IMR-90 (cell line): ENCODE measurements around the gene TBC1D32. TPM values are rescaled to one million over a fixed set of nuclear protein-coding genes. Genes with fewer than 3 reads are reported as not detected.

Source experiments
- ATAC-seq: fragments of 200-7000 bp; cut with Tn5 transposase; 2 replicates; pipeline ENCODE4 v1.9.1; 2020; ENCODE audit warnings: low read depth, mild to moderate bottlenecking, moderate library complexity
- BruUV-seq: library from RNA; stranded (reverse); fragments of 400-500 nt; replicated peaks from 2 replicates; lab custom pipeline; 2021; lab: Mats Ljungman, UMichigan
- CTCF ChIA-PET: fragments of 300-600 bp; formaldehyde crosslinking; extraction: SDS; loops from one replicate; lab custom pipeline; 2021; ENCODE audit warnings: antibody characterized with exemption; lab: Yijun Ruan, JAX
- POLR2A ChIA-PET: fragments of 300-600 bp; sonication (Branson Sonifier 250); formaldehyde crosslinking; loops from one replicate; lab custom pipeline; 2022; ENCODE audit warnings: antibody characterized with exemption; ENCODE audit not compliant: unreplicated experiment; lab: Charles Lee
- DNase-seq: peaks from one replicate; pipeline ENCODE4 v3.0.0; 2013
- H2AFZ ChIP-seq: replicated peaks from 2 replicates; pipeline ENCODE3; 2013; ENCODE audit warnings: low read length, mild to moderate bottlenecking; ENCODE audit not compliant: poor library complexity
- H2AK5ac ChIP-seq: 2 replicates; pipeline ENCODE4 v1.6.1; 2013; ENCODE audit warnings: low read depth, low read length, inconsistent platforms
- H2AK9ac ChIP-seq: replicated peaks from 2 replicates; pipeline ENCODE3; 2013; ENCODE audit warnings: mild to moderate bottlenecking, low read depth, low read length, moderate library complexity; ENCODE audit not compliant: poor library complexity
- H2BK120ac ChIP-seq: 2 replicates; pipeline ENCODE4 v1.6.1; 2013; ENCODE audit warnings: low read depth, low read length, inconsistent platforms
- H2BK15ac ChIP-seq: 3 replicates; pipeline ENCODE4 v1.6.1; 2013; ENCODE audit warnings: low read depth, low read length, inconsistent platforms
- H2BK20ac ChIP-seq: 2 replicates; pipeline ENCODE4 v1.6.1; 2013; ENCODE audit warnings: low read depth, mild to moderate bottlenecking, inconsistent platforms, low read length, moderate library complexity
- H2BK5ac ChIP-seq: 2 replicates; pipeline ENCODE4 v1.6.1; 2013; ENCODE audit warnings: mild to moderate bottlenecking, low read depth, low read length, inconsistent platforms; ENCODE audit not compliant: poor library complexity, severe bottlenecking
- H3K14ac ChIP-seq: replicated peaks from 2 replicates; pipeline ENCODE4 v1.6.1; 2013; ENCODE audit warnings: low read depth, low read length, inconsistent platforms
- H3K18ac ChIP-seq: 2 replicates; pipeline ENCODE4 v1.6.1; 2013; ENCODE audit warnings: low read depth, low read length, control low read depth
- H3K23ac ChIP-seq: 2 replicates; pipeline ENCODE4 v1.6.1; 2013; ENCODE audit warnings: low read depth, low read length, inconsistent platforms
- H3K27ac ChIP-seq: 2 replicates; pipeline ENCODE4 v1.5.1; 2013; ENCODE audit warnings: mild to moderate bottlenecking, control low read depth, low read length; ENCODE audit not compliant: insufficient read depth
- H3K27me3 ChIP-seq: 2 replicates; pipeline ENCODE4 v1.6.1; 2013; ENCODE audit warnings: low read length; ENCODE audit not compliant: control insufficient read depth, insufficient read depth
- H3K36me3 ChIP-seq: 2 replicates; pipeline ENCODE4 v1.6.1; 2013; ENCODE audit warnings: low read length, mixed read lengths; ENCODE audit not compliant: control insufficient read depth, insufficient read depth
- H3K4ac ChIP-seq: 2 replicates; pipeline ENCODE4 v1.6.1; 2013; ENCODE audit warnings: low read depth, low read length, inconsistent platforms
- H3K4me1 ChIP-seq: 2 replicates; pipeline ENCODE4 v1.6.1; 2013; ENCODE audit warnings: low read length, mixed read lengths; ENCODE audit not compliant: control insufficient read depth, insufficient read depth
- H3K4me2 ChIP-seq: 2 replicates; pipeline ENCODE4 v1.6.1; 2013; ENCODE audit warnings: low read depth, mild to moderate bottlenecking, control low read depth, low read length, moderate library complexity
- H3K4me3 ChIP-seq: 2 replicates; pipeline ENCODE4 v1.5.1; 2013; ENCODE audit warnings: low read depth, mild to moderate bottlenecking, control low read depth, low read length, moderate library complexity; ENCODE audit not compliant: insufficient read depth
- H3K56ac ChIP-seq: 2 replicates; pipeline ENCODE4 v1.6.1; 2013; ENCODE audit warnings: low read length, inconsistent platforms; ENCODE audit not compliant: insufficient read depth; ENCODE audit errors: extremely low read depth
- H3K79me1 ChIP-seq, 2 experiments: 2 replicates each; pipeline ENCODE4 v1.6.1; 2013; ENCODE audit warnings: low read length in 2 of 2, inconsistent platforms in 1 of 2, low read depth in 1 of 2
- H3K9ac ChIP-seq: 2 replicates; pipeline ENCODE4 v1.6.1; 2013; ENCODE audit warnings: low read depth, low read length, control low read depth
- H3K9me1 ChIP-seq: 2 replicates; pipeline ENCODE4 v1.6.1; 2013; ENCODE audit warnings: low read length, inconsistent platforms; ENCODE audit not compliant: insufficient read depth
- H3K9me3 ChIP-seq: 2 replicates; pipeline ENCODE4 v1.6.1; 2013; ENCODE audit warnings: low read length; ENCODE audit not compliant: control insufficient read depth, insufficient read depth
- H4K20me1 ChIP-seq: 2 replicates; pipeline ENCODE4 v1.6.1; 2013; ENCODE audit warnings: low read length, inconsistent platforms; ENCODE audit not compliant: insufficient read depth
- H4K5ac ChIP-seq: 2 replicates; pipeline ENCODE4 v1.6.1; 2013; ENCODE audit warnings: mild to moderate bottlenecking, low read depth, low read length, control low read depth
- H4K8ac ChIP-seq, 2 experiments: 2 replicates each; pipeline ENCODE4 v1.6.1; 2013; ENCODE audit warnings: low read depth in 2 of 2, low read length in 2 of 2, control low read depth in 1 of 2, inconsistent platforms in 1 of 2
- H4K91ac ChIP-seq: 2 replicates; pipeline ENCODE4 v1.6.1; 2013; ENCODE audit warnings: low read depth, low read length, inconsistent platforms; ENCODE audit not compliant: insufficient read depth
- BHLHE40 ChIP-seq: fragments of 150-350 bp; IDR thresholded peaks from 2 replicates; pipeline ENCODE4 v1.6.1; 2016; ENCODE audit warnings: mild to moderate bottlenecking, low read depth, low read length
- CEBPB ChIP-seq: IDR thresholded peaks from 2 replicates; pipeline ENCODE4 v1.6.1; 2012; ENCODE audit warnings: low read depth, low read length, improper control_type of control experiment
- CTCF ChIP-seq: conservative IDR thresholded peaks from 2 replicates; pipeline ENCODE4 v1.5.1; 2012; ENCODE audit warnings: mild to moderate bottlenecking, low read depth, low read length, improper control_type of control experiment
- FOS ChIP-seq: fragments of 150-350 bp; IDR thresholded peaks from 2 replicates; pipeline ENCODE4 v1.6.1; 2016; ENCODE audit warnings: low read depth, low read length
- MAFK ChIP-seq: IDR thresholded peaks from 2 replicates; pipeline ENCODE4 v1.6.1; 2012; ENCODE audit warnings: low read depth, low read length, improper control_type of control experiment
- MAZ ChIP-seq: IDR thresholded peaks from 2 replicates; pipeline ENCODE4 v1.6.1; 2012; ENCODE audit warnings: low read depth, mild to moderate bottlenecking, low read length, improper control_type of control experiment, moderate library complexity, borderline replicate concordance
- MXI1 ChIP-seq: IDR thresholded peaks from 2 replicates; pipeline ENCODE4 v1.6.1; 2012; ENCODE audit warnings: low read depth, mild to moderate bottlenecking, low read length, moderate library complexity, borderline replicate concordance
- POLR2A ChIP-seq: IDR thresholded peaks from 2 replicates; pipeline ENCODE4 v1.6.1; 2012; ENCODE audit warnings: mild to moderate bottlenecking, low read depth, low read length
- RCOR1 ChIP-seq: IDR thresholded peaks from 2 replicates; pipeline ENCODE4 v1.6.1; 2012; ENCODE audit warnings: mild to moderate bottlenecking, low read length, improper control_type of control experiment; ENCODE audit not compliant: insufficient replicate concordance
- RFX5 ChIP-seq: IDR thresholded peaks from 2 replicates; pipeline ENCODE4 v1.8.0; 2012; ENCODE audit warnings: low read depth, mild to moderate bottlenecking, low read length, moderate library complexity
- SMC3 ChIP-seq: fragments of 150-350 bp; IDR thresholded peaks from 2 replicates; pipeline ENCODE4 v1.6.1; 2016; ENCODE audit warnings: low read depth, mild to moderate bottlenecking, antibody characterized with exemption, low read length, moderate library complexity
- USF2 ChIP-seq: fragments of 150-350 bp; IDR thresholded peaks from 2 replicates; pipeline ENCODE4 v1.6.1; 2017; ENCODE audit warnings: mild to moderate bottlenecking, antibody characterized with exemption, low read length, low read depth
- WGBS, 2 experiments: methylation state at CpG; one replicate each; pipeline versions ENCODE4 v1.1.5 to v1.1.7; 2013; ENCODE audit warnings: missing lambda C conversion rate in 2 of 2; ENCODE audit not compliant: insufficient read length in 1 of 2; ENCODE audit errors: extremely low coverage in 2 of 2; 5-methylcytosine and 5-hydroxymethylcytosine counted together
- dilution Hi-C: fragments of 300-500 bp; cut with HindIII; formaldehyde crosslinking; loops from one replicate; pipeline ENCODE4 v1.14.3; 2018; ENCODE audit warnings: low sequenced_read_pairs; ENCODE audit not compliant: unreplicated experiment
- in situ Hi-C: fragments of 300-500 bp; cut with MboI; formaldehyde crosslinking; loops from 3 replicates; pipeline ENCODE4 v1.14.3; 2019; ENCODE audit warnings: low sequenced_read_pairs, inconsistent platforms, mixed read lengths
- intact Hi-C: fragments of 100-400 bp; cut with micrococcal nuclease; formaldehyde crosslinking; loops from 2 replicates; pipeline ENCODE4 v1.10.0; 2022
- polyA plus RNA-seq, 3 experiments: library from polyadenylated mRNA; depleted of rRNA; stranded (reverse); fragments of >200 nt; gene quantifications; 2 replicates each; pipeline ENCODE4 v1.2.3, GENCODE V29; 2012; ENCODE audit warnings: low replicate concordance in 1 of 3
- total RNA-seq: library from RNA; depleted of rRNA; stranded (reverse); fragments of >200 nt; gene quantifications from 2 replicates; pipeline ENCODE4 v1.2.3, GENCODE V29; 2012
- TF ChIP-seq, protein P1 (sequence below): fragments of 150-350 bp; IDR thresholded peaks from 2 replicates; pipeline ENCODE4 v1.6.1; 2016; ENCODE audit warnings: low read depth, mild to moderate bottlenecking, low read length, moderate library complexity, borderline replicate concordance

TBC1D32 gene
- total and polyA plus RNA-seq, 2 of the 4 experiments (the other 2 are of a cell fraction) = 3.0 to 7.2 TPM

- no peak for ATAC-seq
- in situ Hi-C loops = no loop called here
Measured at GRCh38 chr6:121110733-121111132, 223.5 kb downstream of the TBC1D32 start.

More at GRCh38 chr6:121110733-121111132, 223.5 kb downstream of the TBC1D32 start:
- dilution Hi-C loops = no loop called here
- no TSS peak for BruUV-seq
- no peaks in the 10 kb centered on the region for H3K9me3 ChIP-seq
- H4K5ac ChIP-seq = no peak overlapping the region
- no peak overlapping the region for H3K23ac ChIP-seq
- no peak overlapping the region for H2AK9ac ChIP-seq
- CTCF ChIA-PET = interaction anchor here (0.6 kb wide), 1 partner anchor 316 kb away, joined by 5 read pairs; no protein-coding TSS in a partner anchor
- no peak overlapping the region for H2BK120ac ChIP-seq
- H2AK5ac ChIP-seq = no peak overlapping the region
- intact Hi-C loops = no loop called here
- H3K4me2 ChIP-seq = no peak overlapping the region
- H3K79me1 ChIP-seq = no peaks in the 10 kb centered on the region
- H3K56ac ChIP-seq = no peak overlapping the region
- no peaks in the 10 kb centered on the region for H3K36me3 ChIP-seq
- WGBS, 2 experiments = no CpG with 5 or more reads among the region's 4 CpGs
- H3K9me1 ChIP-seq = no peaks in the 10 kb centered on the region
- H3K27me3 ChIP-seq = no peaks in the 10 kb centered on the region
- H4K20me1 ChIP-seq = no peaks in the 10 kb centered on the region
- H2BK15ac ChIP-seq = no peak overlapping the region
- no peak for DNase-seq
- no peak overlapping the region for H4K91ac ChIP-seq
- H3K9ac ChIP-seq = no peak overlapping the region
- no peak overlapping the region for H2BK20ac ChIP-seq
- no peak overlapping the region for H3K4me3 ChIP-seq
- no peak overlapping the region for H4K8ac ChIP-seq
- H3K4me1 ChIP-seq = no peaks in the 10 kb centered on the region
- TF ChIP-seq FOS (no peak), BHLHE40 (no peak), RFX5 (no peak), CEBPB (no peak), SMC3 (no peak), MXI1 (no peak), MAZ (no peak), CTCF (no peak), RCOR1 (no peak), POLR2A (no peak), MAFK (no peak), USF2 (no peak)
- TF ChIP-seq, protein P1, sequence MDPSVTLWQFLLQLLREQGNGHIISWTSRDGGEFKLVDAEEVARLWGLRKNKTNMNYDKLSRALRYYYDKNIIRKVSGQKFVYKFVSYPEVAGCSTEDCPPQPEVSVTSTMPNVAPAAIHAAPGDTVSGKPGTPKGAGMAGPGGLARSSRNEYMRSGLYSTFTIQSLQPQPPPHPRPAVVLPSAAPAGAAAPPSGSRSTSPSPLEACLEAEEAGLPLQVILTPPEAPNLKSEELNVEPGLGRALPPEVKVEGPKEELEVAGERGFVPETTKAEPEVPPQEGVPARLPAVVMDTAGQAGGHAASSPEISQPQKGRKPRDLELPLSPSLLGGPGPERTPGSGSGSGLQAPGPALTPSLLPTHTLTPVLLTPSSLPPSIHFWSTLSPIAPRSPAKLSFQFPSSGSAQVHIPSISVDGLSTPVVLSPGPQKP = no peak
- H2BK5ac ChIP-seq = no peak overlapping the region
- no peak overlapping the region for H3K27ac ChIP-seq
- no peak overlapping the region for H2AFZ ChIP-seq
- POLR2A ChIA-PET = no interaction called here
- H3K4ac ChIP-seq = no peak overlapping the region
- H3K18ac ChIP-seq = no peak overlapping the region
- H3K14ac ChIP-seq = no peak overlapping the region
